ENCODE results near the gene VEPH1.

Gene VEPH1

GRCh38 chr3:157502916-157503595 is at the start of gene VEPH1:
VEPH1 (minus strand) TSS chr3:157503416; CDS start chr3:157495349, 8,067 bp downstream.
- Histone ChIP-seq H3K4me3 (ENCODE audit: low read length) (no peak within 1 kb of the TSS), H3K27ac (ENCODE audit: low read length) (no peak within 1 kb of the TSS), H3K4me1 (ENCODE audit: control insufficient read depth, low read depth, low read length) (peaks cover 51% of the 10 kb centered on the region), H3K27me3 (ENCODE audit: control insufficient read depth, insufficient read depth, low read length) (no peaks in the 10 kb centered on the region), H3K9me3 (ENCODE audit: control insufficient read depth, low read depth, low read length) (no peaks in the 10 kb centered on the region), H3K36me3 (ENCODE audit: control insufficient read depth, low read depth, low read length) (no peaks in the 10 kb centered on the region), H3K9ac (ENCODE audit: low read length) (peak within 1 kb of the TSS; percentile 33)

- Histone ChIP-seq H3K4me1 (ENCODE audit: control insufficient read depth, low read depth, low read length) (no peaks in the 10 kb centered on the region), H3K9ac (ENCODE audit: low read length) (no peak overlapping the region), H3K36me3 (ENCODE audit: control insufficient read depth, low read depth, low read length) (no peaks in the 10 kb centered on the region), H3K27ac (ENCODE audit: low read length) (no peak overlapping the region), H3K9me3 (ENCODE audit: control insufficient read depth, low read depth, low read length) (peaks cover 3% of the 10 kb centered on the region), H3K27me3 (ENCODE audit: control insufficient read depth, insufficient read depth, low read length) (no peaks in the 10 kb centered on the region), H3K4me3 (ENCODE audit: low read length) (no peak overlapping the region)
Observed at GRCh38 chr3:157551961-157552360, 48.7 kb upstream of the VEPH1 start.

GRCh38 chr3:157549498-157549897 is 46.3 kb upstream of the VEPH1 start:
- H3K9ac ChIP-seq (ENCODE audit: low read length) = no peak overlapping the region
- H3K4me3 ChIP-seq (ENCODE audit: low read length) = no peak overlapping the region
- no peak overlapping the region for H3K27ac ChIP-seq (ENCODE audit: low read length)
- H3K9me3 ChIP-seq (ENCODE audit: control insufficient read depth, low read depth, low read length) = no peaks in the 10 kb centered on the region
- no peaks in the 10 kb centered on the region for H3K36me3 ChIP-seq (ENCODE audit: control insufficient read depth, low read depth, low read length)
- no peaks in the 10 kb centered on the region for H3K4me1 ChIP-seq (ENCODE audit: control insufficient read depth, low read depth, low read length)
- H3K27me3 ChIP-seq (ENCODE audit: control insufficient read depth, insufficient read depth, low read length) = no peaks in the 10 kb centered on the region

- no peak overlapping the region for H3K4me3 ChIP-seq (ENCODE audit: low read length)
- H3K27me3 ChIP-seq (ENCODE audit: control insufficient read depth, insufficient read depth, low read length) = no peaks in the 10 kb centered on the region
- H3K9ac ChIP-seq (ENCODE audit: low read length) = no peak overlapping the region
- no peaks in the 10 kb centered on the region for H3K9me3 ChIP-seq (ENCODE audit: control insufficient read depth, low read depth, low read length)
- no peaks in the 10 kb centered on the region for H3K4me1 ChIP-seq (ENCODE audit: control insufficient read depth, low read depth, low read length)
- H3K36me3 ChIP-seq (ENCODE audit: control insufficient read depth, low read depth, low read length) = no peaks in the 10 kb centered on the region
- no peak overlapping the region for H3K27ac ChIP-seq (ENCODE audit: low read length)
Observed at GRCh38 chr3:157544501-157545130, 41.4 kb upstream of the VEPH1 start.

GRCh38 chr3:157543501-157544035 is 40.4 kb upstream of the VEPH1 start:
- Histone ChIP-seq H3K4me1 (ENCODE audit: control insufficient read depth, low read depth, low read length) (no peaks in the 10 kb centered on the region), H3K4me3 (ENCODE audit: low read length) (peak overlapping the region; percentile 58), H3K27ac (ENCODE audit: low read length) (no peak overlapping the region), H3K9me3 (ENCODE audit: control insufficient read depth, low read depth, low read length) (no peaks in the 10 kb centered on the region), H3K27me3 (ENCODE audit: control insufficient read depth, insufficient read depth, low read length) (no peaks in the 10 kb centered on the region), H3K36me3 (ENCODE audit: control insufficient read depth, low read depth, low read length) (no peaks in the 10 kb centered on the region), H3K9ac (ENCODE audit: low read length) (no peak overlapping the region)

GRCh38 chr3:157542711-157543500 is 39.7 kb upstream of the VEPH1 start:
- Histone ChIP-seq H3K4me3 (ENCODE audit: low read length) (peak overlapping the region; percentile 58), H3K4me1 (ENCODE audit: control insufficient read depth, low read depth, low read length) (no peaks in the 10 kb centered on the region), H3K27me3 (ENCODE audit: control insufficient read depth, insufficient read depth, low read length) (no peaks in the 10 kb centered on the region), H3K27ac (ENCODE audit: low read length) (no peak overlapping the region), H3K9ac (ENCODE audit: low read length) (no peak overlapping the region), H3K36me3 (ENCODE audit: control insufficient read depth, low read depth, low read length) (no peaks in the 10 kb centered on the region), H3K9me3 (ENCODE audit: control insufficient read depth, low read depth, low read length) (no peaks in the 10 kb centered on the region)

GRCh38 chr3:157541506-157542236 is 38.5 kb upstream of the VEPH1 start:
- H3K9me3 ChIP-seq (ENCODE audit: control insufficient read depth, low read depth, low read length) = no peaks in the 10 kb centered on the region
- no peak overlapping the region for H3K9ac ChIP-seq (ENCODE audit: low read length)
- no peak overlapping the region for H3K4me3 ChIP-seq (ENCODE audit: low read length)
- H3K27me3 ChIP-seq (ENCODE audit: control insufficient read depth, insufficient read depth, low read length) = no peaks in the 10 kb centered on the region
- H3K27ac ChIP-seq (ENCODE audit: low read length) = no peak overlapping the region
- H3K4me1 ChIP-seq (ENCODE audit: control insufficient read depth, low read depth, low read length) = no peaks in the 10 kb centered on the region
- H3K36me3 ChIP-seq (ENCODE audit: control insufficient read depth, low read depth, low read length) = no peaks in the 10 kb centered on the region

- Histone ChIP-seq H3K4me1 (ENCODE audit: control insufficient read depth, low read depth, low read length) (no peaks in the 10 kb centered on the region), H3K27me3 (ENCODE audit: control insufficient read depth, insufficient read depth, low read length) (no peaks in the 10 kb centered on the region), H3K36me3 (ENCODE audit: control insufficient read depth, low read depth, low read length) (no peaks in the 10 kb centered on the region), H3K9ac (ENCODE audit: low read length) (no peak overlapping the region), H3K9me3 (ENCODE audit: control insufficient read depth, low read depth, low read length) (no peaks in the 10 kb centered on the region), H3K27ac (ENCODE audit: low read length) (no peak overlapping the region), H3K4me3 (ENCODE audit: low read length) (no peak overlapping the region)
Observed at GRCh38 chr3:157540656-157541055, 37.4 kb upstream of the VEPH1 start.

GRCh38 chr3:157535667-157536066 is 32.5 kb upstream of the VEPH1 start:
- Histone ChIP-seq H3K4me3 (ENCODE audit: low read length) (no peak overlapping the region), H3K9ac (ENCODE audit: low read length) (no peak overlapping the region), H3K4me1 (ENCODE audit: control insufficient read depth, low read depth, low read length) (peaks cover 5% of the 10 kb centered on the region), H3K27ac (ENCODE audit: low read length) (no peak overlapping the region), H3K36me3 (ENCODE audit: control insufficient read depth, low read depth, low read length) (no peaks in the 10 kb centered on the region), H3K27me3 (ENCODE audit: control insufficient read depth, insufficient read depth, low read length) (no peaks in the 10 kb centered on the region), H3K9me3 (ENCODE audit: control insufficient read depth, low read depth, low read length) (no peaks in the 10 kb centered on the region)

- Histone ChIP-seq H3K4me1 (ENCODE audit: control insufficient read depth, low read depth, low read length) (peaks cover 5% of the 10 kb centered on the region), H3K27ac (ENCODE audit: low read length) (no peak overlapping the region), H3K9me3 (ENCODE audit: control insufficient read depth, low read depth, low read length) (no peaks in the 10 kb centered on the region), H3K4me3 (ENCODE audit: low read length) (no peak overlapping the region), H3K27me3 (ENCODE audit: control insufficient read depth, insufficient read depth, low read length) (no peaks in the 10 kb centered on the region), H3K9ac (ENCODE audit: low read length) (no peak overlapping the region), H3K36me3 (ENCODE audit: control insufficient read depth, low read depth, low read length) (no peaks in the 10 kb centered on the region)
Observed at GRCh38 chr3:157534725-157535161, 31.5 kb upstream of the VEPH1 start.

All from iPS-18a (cell line).